Measurements from ENCODE around the gene APP.
A peak's percentile ranks its signal among the peaks of the same experiment; 100 is the strongest.
"Not testable (repeated sequence)": the region's sequence is repeated elsewhere in the genome, so short reads cannot be mapped to it uniquely, and the experiment has no call there.

APP gene

GRCh38 chr21:25925064-25925800, 245.3 kb downstream of the APP start:
- no peak for TF ChIP-seq CTCF (conservative IDR thresholded peaks at IDR 0.05)
- H3K27ac ChIP-seq = peak overlapping the region; percentile 28

- not testable (repeated sequence) for H3K27ac ChIP-seq
These were observed 252.4 kb downstream of the APP start for GRCh38 chr21:25918152-25918551.

GRCh38 chr21:25916226-25916625, 254.3 kb downstream of the APP start:
- no peak overlapping the region for H3K27ac ChIP-seq
- no peak for TF ChIP-seq CTCF (conservative IDR thresholded peaks at IDR 0.05)

- TF ChIP-seq CTCF (conservative IDR thresholded peaks at IDR 0.05) = no peak
- H3K27ac ChIP-seq = no peak overlapping the region
These were observed 257.1 kb downstream of the APP start for GRCh38 chr21:25913479-25913878.

GRCh38 chr21:25912402-25912746, 258.2 kb downstream of the APP start:
- H3K27ac ChIP-seq = peak overlapping the region; percentile 40
- no peak for TF ChIP-seq CTCF (conservative IDR thresholded peaks at IDR 0.05)

GRCh38 chr21:25911730-25912401, 258.7 kb downstream of the APP start:
- H3K27ac ChIP-seq = peak overlapping the region; percentile 40
- TF ChIP-seq CTCF (conservative IDR thresholded peaks at IDR 0.05) = no peak

GRCh38 chr21:25910809-25911208, 259.8 kb downstream of the APP start:
- no peak for TF ChIP-seq CTCF (conservative IDR thresholded peaks at IDR 0.05)

GRCh38 chr21:25909341-25909740, 261.2 kb downstream of the APP start:
- TF ChIP-seq CTCF (conservative IDR thresholded peaks at IDR 0.05) = no peak

More at GRCh38 chr21:25910809-25911208, 259.8 kb downstream of the APP start:
- H3K27ac ChIP-seq = no peak overlapping the region

More at GRCh38 chr21:25909341-25909740, 261.2 kb downstream of the APP start:
- H3K27ac ChIP-seq = peak overlapping the region; percentile 78

Data from VCaP (cell line).